Stimulated activated CD8-positive, alpha-beta memory T cell treated with anti-CD3 and anti-CD28 coated beads, Interleukin-12 subunit alpha, Interleukin-12 subunit beta, amount 100 ng/mL, for 1 hour (primary cell): ENCODE results near the gene FBXW4.
A peak's percentile ranks its signal among the peaks of the same experiment; 100 is the strongest.

ENCODE experiments used
- DNase-seq: peaks from one replicate; pipeline ENCODE4 v3.0.0-alpha.2; 2020; ENCODE audit warnings: low read depth

Gene FBXW4

DNA sequence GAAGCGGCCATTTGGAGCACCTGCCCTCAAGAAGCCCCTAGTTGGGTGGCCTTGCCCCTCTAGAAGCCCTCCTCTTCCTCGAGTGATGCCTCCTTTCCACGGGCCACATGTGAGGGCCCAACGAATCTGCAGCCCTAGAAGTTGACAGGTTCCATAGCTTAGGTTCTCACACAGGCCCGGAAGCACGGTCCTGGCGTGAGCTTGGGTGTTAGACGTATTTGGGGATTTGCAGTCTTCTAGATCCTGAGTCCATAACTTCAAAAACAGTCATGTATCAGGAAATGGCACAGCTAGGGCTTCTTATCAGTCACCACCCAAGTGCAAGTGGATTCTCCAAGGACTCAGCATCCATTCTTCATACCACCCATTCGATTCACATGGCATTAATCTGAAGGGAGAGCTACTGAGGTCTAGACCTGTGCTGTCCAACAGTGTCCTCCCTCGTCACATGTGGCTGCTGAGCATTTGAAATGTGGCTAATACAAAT is 477 bp upstream of the FBXW4 start:
- no peak for DNase-seq

GRCh38 chr10:101693978-101694673 is 844 bp downstream of the FBXW4 start:
- DNase-seq, result peak; percentile 35

- no peak for DNase-seq
Observed at GRCh38 chr10:101693651-101693977, 1.4 kb downstream of the FBXW4 start.

GRCh38 chr10:101691081-101691480 is 3.9 kb downstream of the FBXW4 start:
- no peak for DNase-seq

GRCh38 chr10:101690461-101690860 is 4.5 kb downstream of the FBXW4 start:
- DNase-seq, result no peak

DNA sequence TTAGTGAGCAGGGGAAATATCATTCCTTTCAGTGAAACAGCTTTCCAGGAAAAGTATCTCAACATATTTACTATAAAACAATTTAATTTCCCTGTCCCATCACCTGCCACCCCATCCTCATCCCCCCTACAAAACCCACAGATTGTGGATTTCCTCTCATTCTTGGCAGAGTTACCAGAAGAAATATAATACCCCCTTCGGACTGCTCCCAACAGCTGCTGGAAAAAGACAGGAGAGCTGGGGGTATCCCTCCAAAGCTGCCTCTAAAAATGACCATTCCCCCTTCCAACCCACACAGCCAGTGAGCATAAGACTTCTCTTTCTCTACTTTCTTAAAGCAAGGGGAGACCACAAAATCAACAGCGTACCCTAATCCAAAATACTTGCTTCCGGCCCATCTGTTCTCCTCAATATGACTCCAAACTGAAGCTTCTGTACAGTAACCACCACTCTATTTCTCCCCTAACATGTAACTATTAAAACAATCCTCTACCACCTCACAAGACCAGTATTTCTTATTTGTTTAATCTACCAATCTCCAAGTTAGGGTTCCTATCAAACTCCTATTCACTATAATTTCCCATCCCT is 7.8 kb downstream of the FBXW4 start:
- DNase-seq, result no peak

DNA sequence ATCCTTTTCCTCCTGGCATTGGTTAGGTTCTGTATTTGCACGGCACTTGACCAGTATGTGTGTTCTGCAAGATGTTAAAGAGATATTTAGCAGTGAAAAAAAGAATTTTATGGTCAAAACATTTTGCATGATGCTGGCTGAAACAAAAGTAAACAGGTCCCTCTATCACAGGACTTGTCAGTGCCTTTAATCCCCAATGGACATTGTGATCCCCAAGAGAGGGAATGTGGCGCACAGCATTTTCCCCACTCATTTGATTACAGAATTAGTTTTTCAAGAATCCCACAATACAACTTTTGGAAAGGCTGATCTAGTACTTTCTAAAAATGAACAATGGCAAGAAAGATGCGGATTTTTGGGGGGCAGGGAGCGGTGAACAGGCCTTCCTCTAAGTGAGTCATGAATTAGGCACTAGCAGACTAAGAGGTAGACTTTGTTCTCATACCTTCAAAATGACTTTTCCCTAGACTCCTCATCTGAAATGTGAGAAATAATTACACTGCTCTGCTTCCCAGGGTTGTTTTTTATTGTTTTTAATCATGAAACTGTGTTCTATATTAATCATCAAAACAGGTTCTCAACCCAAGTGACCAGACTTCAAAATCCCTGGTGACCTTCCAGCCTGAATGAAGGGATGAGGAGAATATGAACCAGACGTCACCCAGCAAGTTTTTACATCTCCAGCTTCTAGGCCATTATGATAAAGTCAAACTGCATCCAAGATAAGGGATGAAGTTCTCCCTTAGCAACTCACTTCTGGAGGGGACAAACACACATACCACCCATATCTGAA is 8.6 kb downstream of the FBXW4 start:
- no peak for DNase-seq

GRCh38 chr10:101684782-101685181 is 10.2 kb downstream of the FBXW4 start:
- DNase-seq, result no peak

- DNase-seq, result no peak
Observed at GRCh38 chr10:101683276-101683675, 11.7 kb downstream of the FBXW4 start.

DNA sequence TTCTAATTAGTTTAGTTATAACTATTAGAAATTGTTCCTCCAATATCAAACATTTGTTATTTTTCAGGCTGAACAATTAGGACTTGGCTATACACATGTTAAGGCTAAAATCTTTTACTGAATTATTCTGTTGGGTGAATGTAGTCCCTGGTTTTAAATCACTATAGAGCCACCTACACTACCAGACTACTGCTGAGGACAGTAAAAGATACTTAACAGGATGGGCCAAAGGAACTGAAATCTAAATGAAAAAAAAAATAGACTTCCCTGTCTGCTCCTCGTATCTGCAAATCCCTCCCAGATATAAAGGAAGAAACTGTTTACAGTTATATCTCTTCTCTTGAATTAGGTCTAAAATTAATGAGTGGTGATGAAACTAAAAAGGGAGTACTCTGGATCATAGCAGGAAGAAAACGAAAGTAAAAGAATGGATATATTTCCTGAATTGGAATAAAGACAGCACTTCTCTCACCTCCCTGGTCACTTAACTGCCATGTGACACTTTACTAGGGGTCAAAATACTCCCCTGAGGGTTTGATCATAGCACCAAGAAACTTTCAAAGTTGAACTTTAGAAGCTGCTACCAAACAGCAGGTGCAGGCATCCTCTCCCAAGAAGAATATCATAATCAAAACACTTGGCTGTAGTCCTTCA is 12.7 kb downstream of the FBXW4 start:
- no peak for DNase-seq

GRCh38 chr10:101676565-101676964 is 18.4 kb downstream of the FBXW4 start:
- no peak for DNase-seq

DNA sequence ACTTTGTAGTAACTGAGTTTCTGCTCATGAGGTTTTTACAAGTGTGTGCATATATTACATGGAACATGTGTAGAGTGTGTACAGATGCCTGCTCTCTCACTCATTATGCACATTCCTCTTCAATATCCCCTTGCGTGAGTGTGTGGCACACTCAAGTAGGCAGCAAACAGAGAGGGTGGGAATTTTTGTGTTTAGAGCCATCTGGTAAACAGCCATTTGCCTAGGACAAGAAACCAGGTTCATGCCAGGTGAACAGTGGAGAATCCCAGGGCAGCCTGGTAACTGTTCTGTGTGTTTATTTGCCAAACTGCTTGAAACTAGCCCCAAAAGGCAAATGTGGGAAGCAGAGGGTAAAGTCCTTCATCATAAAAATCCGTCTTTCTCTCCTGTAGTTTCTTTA is 19.9 kb downstream of the FBXW4 start:
- no peak for DNase-seq

DNA sequence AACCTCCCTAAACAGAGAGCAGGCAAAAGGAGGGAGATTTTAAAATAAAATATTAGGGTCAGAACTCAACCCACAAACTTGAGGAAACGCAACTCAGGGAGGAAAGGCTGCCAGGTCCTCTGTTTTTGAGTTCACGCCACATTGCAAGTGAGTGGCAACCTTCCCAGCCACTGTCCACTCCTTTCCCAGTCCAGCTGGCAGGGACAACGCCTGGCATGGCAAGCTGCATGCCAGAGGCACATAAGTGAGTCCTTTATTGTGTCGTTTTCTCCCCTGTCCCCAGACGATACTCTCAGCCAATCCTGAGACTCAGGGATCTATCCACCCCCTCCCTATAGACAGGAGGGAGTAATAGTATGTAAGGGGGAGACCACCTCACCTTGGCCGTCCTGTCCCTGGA is 22.4 kb downstream of the FBXW4 start:
- no peak for DNase-seq

DNA sequence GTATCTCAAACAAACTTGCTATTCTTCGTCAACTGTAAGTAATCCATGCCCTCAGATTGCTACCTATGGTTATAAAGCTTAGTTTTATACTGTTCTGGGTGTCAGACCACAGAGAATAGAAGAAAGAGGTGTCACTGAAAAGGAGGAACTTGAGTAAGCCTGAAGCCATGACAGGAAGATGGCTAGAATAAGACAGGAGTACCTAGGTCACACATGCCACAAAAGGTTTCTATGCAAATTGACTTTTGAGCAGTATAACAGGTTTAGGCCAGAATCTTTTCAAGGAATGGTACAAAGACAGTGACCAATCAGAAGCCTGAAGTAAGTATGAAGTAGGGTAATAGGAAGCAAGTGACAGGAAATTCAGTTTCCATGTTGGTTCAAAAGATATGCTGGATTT is 23.5 kb downstream of the FBXW4 start:
- no peak for DNase-seq

DNA sequence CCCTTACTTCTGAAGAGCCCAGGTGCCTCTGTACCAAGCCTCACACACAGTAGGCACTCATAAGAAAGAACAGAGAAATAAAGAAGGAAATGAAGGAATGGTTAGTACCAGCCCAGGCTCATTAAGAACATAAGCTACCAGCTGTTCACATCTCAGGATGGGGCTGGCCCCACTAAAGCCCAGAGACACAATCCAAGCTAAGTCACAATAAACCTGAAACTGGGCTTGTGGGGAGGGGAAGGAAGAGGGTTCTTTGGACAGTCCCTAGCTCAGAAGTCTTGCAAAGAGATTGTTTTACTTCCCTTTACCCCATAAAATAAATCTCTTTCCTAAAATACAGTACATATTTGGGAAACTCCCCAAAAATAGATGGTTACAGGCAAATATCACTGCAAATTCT is 24.3 kb downstream of the FBXW4 start:
- DNase-seq, result no peak

DNA sequence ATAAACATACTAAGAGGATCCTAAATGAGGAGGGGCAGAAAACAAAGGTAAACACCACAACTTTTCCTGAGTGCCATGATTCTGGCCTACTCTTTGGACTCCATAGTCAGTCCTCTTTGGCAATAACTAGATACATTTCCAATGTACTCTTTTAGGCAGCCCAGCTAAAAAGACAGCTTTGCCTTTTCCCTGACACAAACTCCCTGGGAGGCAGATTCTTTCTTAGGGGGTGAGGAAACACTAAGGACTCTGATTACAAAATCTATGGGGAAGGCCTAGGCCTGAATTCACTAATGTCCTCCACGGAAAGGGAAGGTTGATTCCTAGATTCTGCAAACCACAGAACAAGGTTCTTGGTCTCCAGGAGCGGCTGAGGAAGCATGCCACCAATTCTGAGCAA is 25.8 kb downstream of the FBXW4 start:
- DNase-seq, result no peak

- no peak for DNase-seq
Observed at GRCh38 chr10:101668566-101668965, 26.4 kb downstream of the FBXW4 start.

DNA sequence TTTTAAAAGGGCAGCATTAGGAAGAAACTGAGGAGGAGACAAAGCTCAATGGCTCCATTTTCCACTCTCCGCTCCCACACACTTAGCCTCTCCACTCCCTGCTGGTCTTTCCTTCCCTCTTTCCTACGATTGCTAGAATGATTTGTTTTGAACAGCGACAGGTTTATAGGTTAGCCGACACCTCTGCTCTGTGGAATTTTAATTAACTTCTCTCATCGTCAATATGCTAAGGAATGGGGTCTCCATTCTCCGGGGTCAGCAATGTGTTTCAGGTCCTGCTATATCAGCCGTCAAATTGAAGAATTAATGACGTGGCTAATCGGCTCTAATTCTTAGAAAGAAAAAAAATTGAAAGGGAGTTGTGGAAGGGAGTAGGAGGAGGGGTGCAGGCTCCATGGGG is 28.9 kb downstream of the FBXW4 start:
- DNase-seq, result no peak

GRCh38 chr10:101663097-101663496 is 31.9 kb downstream of the FBXW4 start:
- no peak for DNase-seq

GRCh38 chr10:101660256-101660655 is 34.7 kb downstream of the FBXW4 start:
- no peak for DNase-seq

DNA sequence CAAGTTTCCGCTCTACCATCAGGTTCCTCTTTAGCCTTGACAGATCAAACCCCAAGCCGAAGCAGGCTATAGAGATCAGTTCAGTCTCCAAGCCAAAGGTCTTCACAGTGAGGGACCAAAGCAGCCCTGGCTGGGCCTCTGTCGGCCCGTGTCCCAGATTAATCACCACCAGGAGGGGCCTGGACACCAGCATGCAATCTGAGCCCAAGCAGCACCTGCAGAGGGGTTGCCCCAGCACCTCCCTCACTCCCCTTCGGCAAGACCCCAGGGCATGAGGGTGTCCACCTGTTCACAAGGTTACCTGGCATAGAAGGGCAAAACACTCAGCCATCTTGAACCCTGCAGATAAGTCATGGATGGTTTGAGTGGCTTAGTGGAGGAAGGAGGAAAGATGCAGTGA is 36.0 kb downstream of the FBXW4 start:
- no peak for DNase-seq

- no peak for DNase-seq
Observed at GRCh38 chr10:101656890-101657289, 38.1 kb downstream of the FBXW4 start.

DNA sequence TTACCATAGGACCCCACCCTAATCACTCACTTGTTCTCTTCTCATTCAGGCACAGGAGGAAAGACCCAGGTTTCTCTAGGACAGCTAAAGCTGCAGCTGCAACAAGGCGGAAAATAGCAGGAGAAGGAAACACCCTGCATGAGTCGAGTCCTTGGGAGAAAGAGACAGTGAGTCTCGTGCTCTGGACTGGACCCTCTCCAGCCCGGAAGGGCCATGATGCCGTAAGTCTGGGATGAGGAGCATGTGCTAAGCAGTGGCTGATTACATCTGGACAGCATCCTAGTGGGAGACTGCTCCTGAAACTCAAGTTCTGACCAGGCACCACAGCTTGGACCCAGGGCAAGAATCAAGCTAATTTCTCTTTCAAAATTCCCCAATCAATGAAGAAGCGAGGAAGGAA is 39.4 kb downstream of the FBXW4 start:
- no peak for DNase-seq
